Stomach (tissue), 9 donors: ENCODE data around the gene NRM. TPM values are rescaled to one million over a fixed set of nuclear protein-coding genes. Genes with fewer than 3 reads are reported as not detected.

ENCODE experiments used
- DNase-seq, 2 donors: peaks; one replicate each; pipeline versions ENCODE4 v3.0.0 to v3.0.0-alpha.2; 2013 to 2019
- H3K27ac ChIP-seq, 5 donors: fragments of 200-600 bp in 4 of 5; sonication (generic) in 4 of 5; one replicate each; pipeline ENCODE4 v1.5.1; 2013 to 2019; ENCODE audit warnings: mild to moderate bottlenecking in 1 of 5, moderate library complexity in 1 of 5
- H3K27me3 ChIP-seq, 3 donors: fragments of 200-600 bp; sonication (generic); one replicate each; pipeline ENCODE4 v1.5.1; 2017 to 2019; ENCODE audit warnings: mixed run types in 1 of 3
- H3K36me3 ChIP-seq, 4 donors: fragments of 200-600 bp; sonication (generic); 1 replicate in 3 of 4; 2 replicates in 1 of 4; pipeline ENCODE4 v1.5.1; 2016 to 2019
- H3K4me1 ChIP-seq, 4 donors: fragments of 200-600 bp; sonication (generic); one replicate each; pipeline ENCODE4 v1.5.1; 2016 to 2019
- H3K4me3 ChIP-seq, 4 donors: fragments of 200-600 bp; sonication (generic) in 3 of 4; one replicate each; pipeline ENCODE4 v1.5.1; 2016 to 2019; ENCODE audit warnings: mild to moderate bottlenecking in 1 of 4
- H3K9me3 ChIP-seq, 4 donors: fragments of 200-600 bp; sonication (generic); one replicate each; pipeline ENCODE4 v1.5.1; 2016 to 2019
- EP300 ChIP-seq: sonication (generic); formaldehyde crosslinking; IDR thresholded peaks from one replicate; pipeline ENCODE4 v1.6.1; 2017; ENCODE audit warnings: antibody characterized with exemption
- POLR2A ChIP-seq, 4 donors: fragments of 450-650 bp; IDR thresholded peaks; one replicate each; pipeline ENCODE4 v1.6.1; 2016; ENCODE audit warnings: antibody characterized with exemption in 4 of 4, control low read depth in 2 of 4, mild to moderate bottlenecking in 1 of 4, moderate library complexity in 1 of 4
- POLR2AphosphoS5 ChIP-seq, 3 donors: sonication (generic); formaldehyde crosslinking; IDR thresholded peaks; one replicate each; pipeline ENCODE4 v1.6.1; 2016; ENCODE audit warnings: antibody characterized with exemption in 3 of 3
- WGBS, 5 donors: extraction: QIAGEN DNeasy Blood & Tissue Kit in 3 of 5; methylation state at CpG; one replicate each; pipeline versions ENCODE4 v1.1.5 to v1.1.7; 2013 to 2018; 5-methylcytosine and 5-hydroxymethylcytosine counted together
- intact Hi-C: fragments of 100-400 bp; cut with DNase I; formaldehyde crosslinking; loops from one replicate; pipeline ENCODE4 v1.15.1; 2023; ENCODE audit warnings: low total_unique reads
- polyA plus RNA-seq, 3 donors: library from polyadenylated mRNA; stranded (reverse); fragments of 200-250 nt; gene quantifications; one replicate each; pipeline ENCODE4 v1.2.3, GENCODE V29; 2013
- total RNA-seq, 5 donors: library from RNA; depleted of rRNA; stranded (reverse); fragments of >200 nt; gene quantifications; one replicate each; pipeline versions ENCODE4 v1.1.0 to v1.2.3, GENCODE V29; 2014 to 2016
- TF ChIP-seq, protein P1 (sequence below), 7 experiments: fragments of 450-650 bp in 4 of 7; fragments of 200-600 bp in 3 of 7; sonication (generic) in 3 of 7; IDR thresholded peaks; one replicate each; pipeline ENCODE4 v1.5.1; 2016 to 2019; ENCODE audit warnings: antibody characterized with exemption in 7 of 7, control low read depth in 2 of 7, mild to moderate bottlenecking in 1 of 7
- donor health status: healthy with polysubstance abuse.
- donor health status: Bipolar disorder and iron deficiency.
- donor health status: healthy.

The NRM gene
- total and polyA plus RNA-seq, 8 donors: 0.92 to 15.8 (median 3.6) TPM

DNA sequence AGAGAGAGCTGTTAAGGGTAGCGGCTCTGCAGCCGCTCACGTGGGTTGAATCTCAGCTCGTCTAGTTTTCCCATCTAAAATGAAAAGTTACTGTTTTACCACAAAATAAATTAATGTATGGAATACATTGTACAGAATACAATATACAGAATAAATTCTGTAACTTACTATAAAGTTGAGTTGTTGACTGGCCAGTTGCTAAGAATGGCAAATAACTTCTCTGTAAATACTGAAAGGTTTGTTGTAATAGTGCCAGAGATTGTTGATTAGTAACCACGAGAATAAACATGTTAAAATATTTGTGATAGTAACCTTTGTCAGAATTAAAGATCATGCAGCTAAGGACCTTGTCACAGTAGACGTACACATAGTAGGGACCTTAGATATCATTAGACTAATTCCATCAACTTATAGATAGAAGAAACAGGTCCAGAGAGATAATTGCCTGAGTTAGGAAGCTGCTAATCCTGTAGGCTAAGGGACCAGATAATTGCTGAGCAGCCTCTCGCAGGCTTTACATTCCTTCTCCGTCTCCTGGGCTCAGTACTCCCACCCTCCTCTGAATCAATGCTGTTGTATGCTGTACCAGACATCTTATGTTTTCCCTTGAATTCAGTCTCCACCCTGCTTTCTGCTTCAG is 544 bp upstream of the NRM start:
- intact Hi-C loops: no loop called here
- WGBS, 5 donors: 10 to 18% (median 12%) methylated on average over 8 of the region's 8 CpGs
- peak in 1 of 2 donors; percentile 29 for DNase-seq
- H3K4me3 ChIP-seq: peak overlapping the region; percentile 61 to 70 (median 64)
- H3K27me3 ChIP-seq: no peaks in the 10 kb centered on the region
- peak overlapping the region; percentile 29 to 99 (median 97) for H3K27ac ChIP-seq
- TF ChIP-seq, protein P1, sequence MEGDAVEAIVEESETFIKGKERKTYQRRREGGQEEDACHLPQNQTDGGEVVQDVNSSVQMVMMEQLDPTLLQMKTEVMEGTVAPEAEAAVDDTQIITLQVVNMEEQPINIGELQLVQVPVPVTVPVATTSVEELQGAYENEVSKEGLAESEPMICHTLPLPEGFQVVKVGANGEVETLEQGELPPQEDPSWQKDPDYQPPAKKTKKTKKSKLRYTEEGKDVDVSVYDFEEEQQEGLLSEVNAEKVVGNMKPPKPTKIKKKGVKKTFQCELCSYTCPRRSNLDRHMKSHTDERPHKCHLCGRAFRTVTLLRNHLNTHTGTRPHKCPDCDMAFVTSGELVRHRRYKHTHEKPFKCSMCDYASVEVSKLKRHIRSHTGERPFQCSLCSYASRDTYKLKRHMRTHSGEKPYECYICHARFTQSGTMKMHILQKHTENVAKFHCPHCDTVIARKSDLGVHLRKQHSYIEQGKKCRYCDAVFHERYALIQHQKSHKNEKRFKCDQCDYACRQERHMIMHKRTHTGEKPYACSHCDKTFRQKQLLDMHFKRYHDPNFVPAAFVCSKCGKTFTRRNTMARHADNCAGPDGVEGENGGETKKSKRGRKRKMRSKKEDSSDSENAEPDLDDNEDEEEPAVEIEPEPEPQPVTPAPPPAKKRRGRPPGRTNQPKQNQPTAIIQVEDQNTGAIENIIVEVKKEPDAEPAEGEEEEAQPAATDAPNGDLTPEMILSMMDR (IDR thresholded peaks at IDR 0.05): no peak
- TF ChIP-seq POLR2A (IDR thresholded peaks at IDR 0.05) (no peak), EP300 (no peak), POLR2AphosphoS5 (IDR thresholded peaks at IDR 0.05) (no peak)
- peaks cover 29 to 50% (median 39%) of the 10 kb centered on the region in 4 donors for H3K4me1 ChIP-seq
- H3K9me3 ChIP-seq: no peaks in the 10 kb centered on the region
- no peaks in the 10 kb centered on the region for H3K36me3 ChIP-seq

DNA sequence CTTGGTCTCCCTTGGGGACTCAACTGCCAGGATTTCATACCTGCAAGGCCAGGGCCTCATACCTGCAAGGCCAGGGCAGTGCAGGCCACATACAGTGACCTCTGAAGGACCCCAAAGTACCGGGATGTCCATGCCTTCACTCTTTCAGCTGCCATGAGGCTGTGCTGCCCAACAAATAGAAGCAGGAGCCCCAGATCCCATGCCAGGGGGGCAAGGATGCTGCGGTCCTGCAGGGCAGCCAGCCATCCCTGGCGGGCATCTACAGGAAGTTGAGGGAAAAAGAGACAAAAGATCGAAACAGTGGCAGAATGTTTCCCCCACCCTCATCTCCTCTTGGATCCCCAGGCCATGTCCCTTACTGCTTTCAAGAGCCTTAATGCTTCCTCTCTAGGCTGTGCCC is 799 bp downstream of the NRM start:
- Histone ChIP-seq H3K27me3 (no peaks in the 10 kb centered on the region), H3K4me1 (peaks cover 29 to 56% (median 41%) of the 10 kb centered on the region in 4 donors), H3K27ac (peak overlapping the region; percentile 77 to 99 (median 97)), H3K4me3 (peak overlapping the region; percentile 61 to 70 (median 64)), H3K9me3 (no peaks in the 10 kb centered on the region), H3K36me3 (no peaks in the 10 kb centered on the region)
- TF ChIP-seq POLR2A (IDR thresholded peaks at IDR 0.05): no peak
- no peak for TF ChIP-seq POLR2AphosphoS5 (IDR thresholded peaks at IDR 0.05)
- TF ChIP-seq, protein P1 (IDR thresholded peaks at IDR 0.05): no peak
- TF ChIP-seq EP300: no peak
- intact Hi-C loops: no loop called here
- 27 to 71% (median 53%) methylated on average over 4 of the region's 4 CpGs for WGBS, 5 donors
- DNase-seq: no peak

DNA sequence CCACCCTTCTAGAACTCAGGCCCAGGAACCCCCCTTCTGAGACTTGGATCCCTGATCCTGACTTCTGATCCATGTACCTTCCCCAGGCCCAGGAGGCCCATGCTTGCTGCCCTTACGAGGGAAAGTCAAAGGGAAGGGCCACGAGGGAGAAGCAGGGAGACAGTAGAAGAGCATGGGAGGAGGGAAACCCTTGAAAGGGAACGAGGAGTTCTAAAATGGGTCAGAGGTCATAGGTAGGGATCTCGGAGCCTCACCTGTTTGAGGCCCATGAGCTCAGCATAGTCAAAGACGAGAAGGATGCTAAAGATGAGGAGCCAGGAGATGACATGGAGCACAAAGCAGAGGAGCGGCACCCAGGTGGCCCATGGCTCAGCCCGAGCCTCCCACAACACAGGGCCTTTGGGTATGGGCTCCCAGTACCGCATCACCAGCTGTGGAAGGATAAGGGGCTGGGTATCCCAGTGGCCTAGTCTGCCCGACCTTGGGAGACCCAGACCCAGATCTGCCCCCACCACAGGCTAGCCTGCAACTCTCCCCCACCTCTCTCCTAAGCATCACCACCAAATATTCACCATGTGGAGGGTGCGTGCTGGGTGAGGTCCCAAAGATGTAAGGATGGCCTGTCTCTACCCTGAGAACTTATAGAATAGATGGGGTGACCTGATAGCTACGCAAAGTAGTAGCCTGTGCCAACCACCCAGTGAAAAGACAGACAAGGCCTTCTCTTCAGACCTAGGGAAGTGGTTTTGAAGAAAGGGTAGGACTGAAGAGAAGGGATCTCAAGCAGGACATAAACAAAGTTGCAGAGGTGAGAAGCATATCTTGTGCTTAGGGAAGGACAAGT is 1.5 kb downstream of the NRM start:
- no peaks in the 10 kb centered on the region for H3K27me3 ChIP-seq
- DNase-seq: no peak
- intact Hi-C loops: no loop called here
- TF ChIP-seq EP300 (no peak), POLR2AphosphoS5 (IDR thresholded peaks at IDR 0.05) (no peak), POLR2A (IDR thresholded peaks at IDR 0.05) (no peak)
- TF ChIP-seq, protein P1 (IDR thresholded peaks at IDR 0.05): no peak
- no peaks in the 10 kb centered on the region for H3K36me3 ChIP-seq
- H3K4me1 ChIP-seq: peaks cover 29 to 56% (median 44%) of the 10 kb centered on the region in 4 donors
- H3K4me3 ChIP-seq: no peak overlapping the region
- 85 to 89% (median 88%) methylated on average over 10 to 11 of the region's 11 CpGs for WGBS, 5 donors
- no peaks in the 10 kb centered on the region for H3K9me3 ChIP-seq
- H3K27ac ChIP-seq: peak overlapping the region in 4 of 5 donors; percentile 94 to 99 (median 98)

DNA sequence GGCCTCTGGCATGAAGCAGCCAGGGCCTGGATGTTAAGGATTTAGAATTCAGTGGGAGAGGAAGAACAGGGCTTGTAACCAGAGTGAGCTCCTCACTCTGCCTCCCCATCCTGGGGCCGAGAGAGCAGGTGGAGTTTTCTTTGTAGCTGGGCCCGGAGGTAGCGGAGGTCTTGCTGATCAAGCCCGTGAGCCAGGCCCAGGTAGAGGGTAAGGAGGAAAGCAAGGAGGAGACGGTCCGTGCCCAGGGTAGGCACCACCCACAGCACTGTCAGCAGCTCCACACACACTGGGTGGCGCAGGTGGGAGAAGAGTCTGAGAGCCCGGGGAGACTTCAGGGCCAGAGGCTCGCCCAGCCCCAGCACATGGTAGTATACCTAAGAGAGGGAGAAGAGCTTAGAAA is 2.2 kb downstream of the NRM start:
- WGBS, 5 donors: 88 to 94% (median 90%) methylated on average over 9 of the region's 9 CpGs
- Histone ChIP-seq H3K27me3 (no peaks in the 10 kb centered on the region), H3K4me1 (peaks cover 29 to 63% (median 44%) of the 10 kb centered on the region in 4 donors), H3K4me3 (peak overlapping the region; percentile 69 to 88 (median 82)), H3K9me3 (no peaks in the 10 kb centered on the region), H3K36me3 (no peaks in the 10 kb centered on the region), H3K27ac (peak overlapping the region; percentile 92 to 99 (median 97))
- intact Hi-C loops: no loop called here
- TF ChIP-seq POLR2AphosphoS5 (IDR thresholded peaks at IDR 0.05): no peak
- TF ChIP-seq, protein P1 (IDR thresholded peaks at IDR 0.05): no peak
- no peak for TF ChIP-seq POLR2A (IDR thresholded peaks at IDR 0.05)
- no peak for TF ChIP-seq EP300
- no peak for DNase-seq
